ENCODE results near the gene ITPRIPL2.

ITPRIPL2 gene

GRCh38 chr16:19142939-19143598 is 29.3 kb downstream of the ITPRIPL2 start:
- no peak overlapping the region for H3K4me2 ChIP-seq (ENCODE audit: low read depth, low read length, poor library complexity, severe bottlenecking)
- H2AFZ ChIP-seq (ENCODE audit: low read length) = no peak overlapping the region
- H3K79me2 ChIP-seq (ENCODE audit: insufficient read depth, low read length) = no peaks in the 10 kb centered on the region
- H3K9ac ChIP-seq (ENCODE audit: low read depth, low read length, poor library complexity, severe bottlenecking) = no peak overlapping the region
- H4K20me1 ChIP-seq (ENCODE audit: insufficient read depth, low read length, poor library complexity, severe bottlenecking) = no peaks in the 10 kb centered on the region
- H3K36me3 ChIP-seq (ENCODE audit: insufficient read depth, low read length) = no peaks in the 10 kb centered on the region
- H3K4me1 ChIP-seq (ENCODE audit: insufficient read depth, low read length, poor library complexity, severe bottlenecking) = no peaks in the 10 kb centered on the region
- no peaks in the 10 kb centered on the region; the same call in 1 of the 2 replicates for H3K9me3 ChIP-seq (ENCODE audit: insufficient read depth, low read depth, low read length)
- no peaks in the 10 kb centered on the region for H3K27me3 ChIP-seq (ENCODE audit: insufficient read depth, low read length, poor library complexity, severe bottlenecking)
- TF ChIP-seq EZH2phosphoT487 (IDR thresholded peaks at IDR 0.05; ENCODE audit: borderline replicate concordance) (no peak), CTCF (conservative IDR thresholded peaks at IDR 0.05; ENCODE audit: low read length) (no peak)
- H3F3A ChIP-seq (ENCODE audit: low read depth) = no peaks in the 10 kb centered on the region
- H3K9me2 ChIP-seq (replicated peaks; ENCODE audit: low read depth, low read length) = no peaks in the 10 kb centered on the region
- no peak overlapping the region for H3K4me3 ChIP-seq (ENCODE audit: low read length, poor library complexity, severe bottlenecking)

- Histone ChIP-seq H4K20me1 (ENCODE audit: insufficient read depth, low read length, poor library complexity, severe bottlenecking) (no peaks in the 10 kb centered on the region), H2AFZ (ENCODE audit: low read length) (no peak overlapping the region), H3K9me2 (replicated peaks; ENCODE audit: low read depth, low read length) (no peaks in the 10 kb centered on the region), H3K79me2 (ENCODE audit: insufficient read depth, low read length) (no peaks in the 10 kb centered on the region), H3K4me3 (ENCODE audit: low read length, poor library complexity, severe bottlenecking) (no peak overlapping the region), H3K9ac (ENCODE audit: low read depth, low read length, poor library complexity, severe bottlenecking) (no peak overlapping the region), H3K27me3 (ENCODE audit: insufficient read depth, low read length, poor library complexity, severe bottlenecking) (no peaks in the 10 kb centered on the region), H3F3A (ENCODE audit: low read depth) (no peaks in the 10 kb centered on the region), H3K4me2 (ENCODE audit: low read depth, low read length, poor library complexity, severe bottlenecking) (no peak overlapping the region), H3K4me1 (ENCODE audit: insufficient read depth, low read length, poor library complexity, severe bottlenecking) (no peaks in the 10 kb centered on the region), H3K36me3 (ENCODE audit: insufficient read depth, low read length) (no peaks in the 10 kb centered on the region), H3K9me3 (ENCODE audit: insufficient read depth, low read depth, low read length) (no peaks in the 10 kb centered on the region; the same call in 1 of the 2 replicates)
- TF ChIP-seq EZH2phosphoT487 (IDR thresholded peaks at IDR 0.05; ENCODE audit: borderline replicate concordance) (no peak), CTCF (conservative IDR thresholded peaks at IDR 0.05; ENCODE audit: low read length) (no peak)
Measured at GRCh38 chr16:19143599-19143956, 29.8 kb downstream of the ITPRIPL2 start.

- no peaks in the 10 kb centered on the region for H3K9me2 ChIP-seq (replicated peaks; ENCODE audit: low read depth, low read length)
- H3K4me1 ChIP-seq (ENCODE audit: insufficient read depth, low read length, poor library complexity, severe bottlenecking) = no peaks in the 10 kb centered on the region
- H4K20me1 ChIP-seq (ENCODE audit: insufficient read depth, low read length, poor library complexity, severe bottlenecking) = no peaks in the 10 kb centered on the region
- no peak overlapping the region for H3K4me2 ChIP-seq (ENCODE audit: low read depth, low read length, poor library complexity, severe bottlenecking)
- no peaks in the 10 kb centered on the region; the same call in 1 of the 2 replicates for H3K9me3 ChIP-seq (ENCODE audit: insufficient read depth, low read depth, low read length)
- H2AFZ ChIP-seq (ENCODE audit: low read length) = no peak overlapping the region
- no peaks in the 10 kb centered on the region for H3K36me3 ChIP-seq (ENCODE audit: insufficient read depth, low read length)
- H3K4me3 ChIP-seq (ENCODE audit: low read length, poor library complexity, severe bottlenecking) = no peak overlapping the region
- no peaks in the 10 kb centered on the region for H3K79me2 ChIP-seq (ENCODE audit: insufficient read depth, low read length)
- H3F3A ChIP-seq (ENCODE audit: low read depth) = no peaks in the 10 kb centered on the region
- no peak overlapping the region for H3K9ac ChIP-seq (ENCODE audit: low read depth, low read length, poor library complexity, severe bottlenecking)
- H3K27me3 ChIP-seq (ENCODE audit: insufficient read depth, low read length, poor library complexity, severe bottlenecking) = no peaks in the 10 kb centered on the region
- TF ChIP-seq EZH2phosphoT487 (IDR thresholded peaks at IDR 0.05; ENCODE audit: borderline replicate concordance) (no peak), CTCF (conservative IDR thresholded peaks at IDR 0.05; ENCODE audit: low read length) (no peak)
Measured at GRCh38 chr16:19145010-19145409, 31.2 kb downstream of the ITPRIPL2 start.

Data from Loucy (cell line).